Uterus (tissue), 4 donors: ENCODE data around the gene TMEM183A. TPM values are rescaled to one million over a fixed set of nuclear protein-coding genes. Genes with fewer than 3 reads are reported as not detected.
A peak's percentile ranks its signal among the peaks of the same experiment; 100 is the strongest.

ENCODE experiments used
- DNase-seq, 2 donors: peaks; one replicate each; pipeline ENCODE4 v3.0.0-alpha.2; 2019 to 2020
- H3K27ac ChIP-seq, 2 donors: fragments of 200-600 bp; sonication (generic); 1 replicate in 1 of 2; 2 replicates in 1 of 2; pipeline ENCODE4 v1.5.1; 2016 to 2018
- H3K27me3 ChIP-seq, 2 donors: fragments of 200-600 bp; sonication (generic); one replicate each; pipeline ENCODE4 v1.5.1; 2018 to 2019; ENCODE audit warnings: control low read depth in 1 of 2
- H3K36me3 ChIP-seq, 2 donors: fragments of 200-600 bp; sonication (generic); one replicate each; pipeline ENCODE4 v1.5.1; 2019; ENCODE audit warnings: control low read depth in 1 of 2
- H3K4me1 ChIP-seq, 2 donors: fragments of 200-600 bp; sonication (generic); one replicate each; pipeline ENCODE4 v1.5.1; 2018 to 2019; ENCODE audit warnings: control low read depth in 1 of 2
- H3K4me3 ChIP-seq, 2 donors: fragments of 200-600 bp; sonication (generic); 1 replicate in 1 of 2; 2 replicates in 1 of 2; pipeline ENCODE4 v1.5.1; 2018 to 2019; ENCODE audit warnings: mild to moderate bottlenecking in 1 of 2
- H3K9me3 ChIP-seq, 2 donors: fragments of 200-600 bp; sonication (generic); one replicate each; pipeline ENCODE4 v1.5.1; 2019; ENCODE audit warnings: control low read depth in 1 of 2
- CTCF ChIP-seq, 4 experiments: fragments of 200-600 bp in 2 of 4; fragments of 450-650 bp in 2 of 4; sonication (generic) in 2 of 4; IDR thresholded peaks; one replicate each; pipeline ENCODE4 v1.5.1; 2016 to 2019; ENCODE audit warnings: antibody characterized with exemption in 4 of 4, mild to moderate bottlenecking in 2 of 4, moderate library complexity in 1 of 4
- POLR2A ChIP-seq, 2 donors: fragments of 450-650 bp; IDR thresholded peaks; one replicate each; pipeline ENCODE4 v1.6.1; 2016; ENCODE audit warnings: antibody characterized with exemption in 2 of 2, mild to moderate bottlenecking in 1 of 2, moderate library complexity in 1 of 2
- intact Hi-C: fragments of 100-400 bp; cut with DNase I; formaldehyde crosslinking; loops from one replicate; pipeline ENCODE4 v1.15.1; 2023; ENCODE audit warnings: low total_unique reads
- total RNA-seq, 4 donors: library from RNA; depleted of rRNA in 3 of 4; stranded (reverse); fragments of >200 nt in 3 of 4; gene quantifications; one replicate each; pipeline versions ENCODE4 v1.1.0 to v1.2.4, GENCODE V29; 2014 to 2023
- donor health status: DM: yes; HTN: yes; CAD: no.

Gene TMEM183A, protein sequence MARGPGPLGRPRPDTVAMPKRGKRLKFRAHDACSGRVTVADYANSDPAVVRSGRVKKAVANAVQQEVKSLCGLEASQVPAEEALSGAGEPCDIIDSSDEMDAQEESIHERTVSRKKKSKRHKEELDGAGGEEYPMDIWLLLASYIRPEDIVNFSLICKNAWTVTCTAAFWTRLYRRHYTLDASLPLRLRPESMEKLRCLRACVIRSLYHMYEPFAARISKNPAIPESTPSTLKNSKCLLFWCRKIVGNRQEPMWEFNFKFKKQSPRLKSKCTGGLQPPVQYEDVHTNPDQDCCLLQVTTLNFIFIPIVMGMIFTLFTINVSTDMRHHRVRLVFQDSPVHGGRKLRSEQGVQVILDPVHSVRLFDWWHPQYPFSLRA
- 100 to 1,000 TPM in 1 of 4 donors, 10 to 100 TPM in 3; 25.9 to 109 (median 68.1) TPM for total RNA-seq

GRCh38 chr1:203006948-203007871, at the start of gene TMEM183A:
TMEM183A (plus strand) TSS chr1:203007374; CDS start chr1:203007466, 92 bp downstream.
- intact Hi-C loops: no loop called here

GRCh38 chr1:202957733-202958543, 49.2 kb upstream of the TMEM183A start, which contains the start of gene ADIPOR1:
ADIPOR1 (minus strand) TSS chr1:202958312; CDS start chr1:202951070, 7,242 bp downstream.
- Histone ChIP-seq H3K36me3 (no peaks in the 10 kb centered on the region), H3K27ac (peak within 1 kb of the TSS; percentile 89 to 98), H3K4me3 (peak within 1 kb of the TSS; percentile 90 to 93), H3K27me3 (no peaks in the 10 kb centered on the region), H3K4me1 (peaks cover 0 to 8% of the 10 kb centered on the region in 2 donors), H3K9me3 (no peaks in the 10 kb centered on the region)
- intact Hi-C loops: no loop called here
- TF ChIP-seq CTCF (IDR thresholded peaks at IDR 0.05): peak in 1 of 4 experiments; percentile 30
- peak; percentile 93 to 98 for TF ChIP-seq POLR2A (IDR thresholded peaks at IDR 0.05)
- peak; percentile 87 to 89 for DNase-seq

More at GRCh38 chr1:203006948-203007871, at the start of gene TMEM183A:
- Histone ChIP-seq H3K36me3 (no peaks in the 10 kb centered on the region), H3K4me1 (peaks cover 0 to 5% of the 10 kb centered on the region in 2 donors), H3K9me3 (no peaks in the 10 kb centered on the region), H3K27me3 (no peaks in the 10 kb centered on the region), H3K27ac (peak within 1 kb of the TSS; percentile 84 to 88), H3K4me3 (peak within 1 kb of the TSS; percentile 75 to 89)
- TF ChIP-seq POLR2A (IDR thresholded peaks at IDR 0.05): peak; percentile 91 to 94
- no peak for TF ChIP-seq CTCF (IDR thresholded peaks at IDR 0.05)
- peak; percentile 95 to 96 for DNase-seq

- intact Hi-C loops: no loop called here
- Histone ChIP-seq H3K36me3 (no peaks in the 10 kb centered on the region), H3K9me3 (no peaks in the 10 kb centered on the region), H3K4me3 (peak overlapping the region; percentile 40 to 93), H3K27ac (peak overlapping the region; percentile 89 to 98), H3K27me3 (no peaks in the 10 kb centered on the region), H3K4me1 (peaks cover 0 to 8% of the 10 kb centered on the region in 2 donors)
- no peak for DNase-seq
- TF ChIP-seq CTCF (IDR thresholded peaks at IDR 0.05) (no peak), POLR2A (IDR thresholded peaks at IDR 0.05) (no peak)
Measured at GRCh38 chr1:202958544-202959275, 48.5 kb upstream of the TMEM183A start.

DNA sequence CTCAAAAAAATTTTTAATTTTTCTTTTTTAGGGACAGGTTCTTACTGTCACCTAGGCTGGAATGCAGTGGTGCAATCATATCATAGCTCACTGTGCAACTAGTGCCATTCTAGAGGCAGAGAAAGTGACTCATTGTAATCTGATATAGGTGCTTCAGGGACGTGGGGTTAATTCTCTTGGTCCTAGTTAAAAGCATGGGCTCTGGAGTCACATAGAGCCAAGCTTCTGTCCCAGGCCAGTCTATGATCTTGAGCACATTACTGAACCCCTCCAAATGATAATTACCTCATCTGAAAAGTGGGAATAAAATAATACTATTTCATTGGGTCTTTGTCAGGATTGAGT, 47.9 kb upstream of the TMEM183A start:
- intact Hi-C loops: no loop called here
- no peak for TF ChIP-seq POLR2A (IDR thresholded peaks at IDR 0.05)
- no peak for TF ChIP-seq CTCF (IDR thresholded peaks at IDR 0.05)

More for the DNA sequence above, 47.9 kb upstream of the TMEM183A start:
- Histone ChIP-seq H3K4me1 (peaks cover 0 to 8% of the 10 kb centered on the region in 2 donors), H3K9me3 (no peaks in the 10 kb centered on the region), H3K36me3 (no peaks in the 10 kb centered on the region), H3K4me3 (no peak overlapping the region), H3K27ac (no peak overlapping the region), H3K27me3 (no peaks in the 10 kb centered on the region)
- no peak for DNase-seq
